ENCODE results near the gene RASSF9.

DNA sequence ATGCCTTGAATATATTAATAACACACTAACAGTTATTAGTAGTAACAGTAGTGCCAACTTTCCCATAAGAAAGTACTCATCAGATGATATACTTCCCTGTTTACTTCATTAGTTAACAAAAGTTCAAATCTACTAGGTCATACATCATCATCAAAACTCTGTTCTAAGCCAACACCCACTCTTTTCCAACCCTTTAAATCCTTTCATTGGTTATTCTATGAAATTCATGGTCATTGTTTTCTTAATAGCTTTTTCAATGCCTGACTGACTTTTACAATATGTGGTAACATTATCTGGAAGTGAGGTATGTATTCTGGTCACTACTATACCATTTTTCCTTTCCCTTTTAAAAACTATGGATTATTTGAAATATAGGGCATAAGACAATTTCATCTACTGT lies 47.6 kb upstream of the RASSF9 start:
- TF ChIP-seq, protein P1, sequence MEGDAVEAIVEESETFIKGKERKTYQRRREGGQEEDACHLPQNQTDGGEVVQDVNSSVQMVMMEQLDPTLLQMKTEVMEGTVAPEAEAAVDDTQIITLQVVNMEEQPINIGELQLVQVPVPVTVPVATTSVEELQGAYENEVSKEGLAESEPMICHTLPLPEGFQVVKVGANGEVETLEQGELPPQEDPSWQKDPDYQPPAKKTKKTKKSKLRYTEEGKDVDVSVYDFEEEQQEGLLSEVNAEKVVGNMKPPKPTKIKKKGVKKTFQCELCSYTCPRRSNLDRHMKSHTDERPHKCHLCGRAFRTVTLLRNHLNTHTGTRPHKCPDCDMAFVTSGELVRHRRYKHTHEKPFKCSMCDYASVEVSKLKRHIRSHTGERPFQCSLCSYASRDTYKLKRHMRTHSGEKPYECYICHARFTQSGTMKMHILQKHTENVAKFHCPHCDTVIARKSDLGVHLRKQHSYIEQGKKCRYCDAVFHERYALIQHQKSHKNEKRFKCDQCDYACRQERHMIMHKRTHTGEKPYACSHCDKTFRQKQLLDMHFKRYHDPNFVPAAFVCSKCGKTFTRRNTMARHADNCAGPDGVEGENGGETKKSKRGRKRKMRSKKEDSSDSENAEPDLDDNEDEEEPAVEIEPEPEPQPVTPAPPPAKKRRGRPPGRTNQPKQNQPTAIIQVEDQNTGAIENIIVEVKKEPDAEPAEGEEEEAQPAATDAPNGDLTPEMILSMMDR (IDR thresholded peaks at IDR 0.05 in 4 of 5, conservative IDR thresholded peaks at IDR 0.05 in 1 of 5): no peak
- TF ChIP-seq POLR2A (IDR thresholded peaks at IDR 0.05): no peak
